ENCODE results near the gene NSUN2.
"Not testable (repeated sequence)": the region's sequence is repeated elsewhere in the genome, so short reads cannot be mapped to it uniquely, and the experiment has no call there.

NSUN2 gene

DNA sequence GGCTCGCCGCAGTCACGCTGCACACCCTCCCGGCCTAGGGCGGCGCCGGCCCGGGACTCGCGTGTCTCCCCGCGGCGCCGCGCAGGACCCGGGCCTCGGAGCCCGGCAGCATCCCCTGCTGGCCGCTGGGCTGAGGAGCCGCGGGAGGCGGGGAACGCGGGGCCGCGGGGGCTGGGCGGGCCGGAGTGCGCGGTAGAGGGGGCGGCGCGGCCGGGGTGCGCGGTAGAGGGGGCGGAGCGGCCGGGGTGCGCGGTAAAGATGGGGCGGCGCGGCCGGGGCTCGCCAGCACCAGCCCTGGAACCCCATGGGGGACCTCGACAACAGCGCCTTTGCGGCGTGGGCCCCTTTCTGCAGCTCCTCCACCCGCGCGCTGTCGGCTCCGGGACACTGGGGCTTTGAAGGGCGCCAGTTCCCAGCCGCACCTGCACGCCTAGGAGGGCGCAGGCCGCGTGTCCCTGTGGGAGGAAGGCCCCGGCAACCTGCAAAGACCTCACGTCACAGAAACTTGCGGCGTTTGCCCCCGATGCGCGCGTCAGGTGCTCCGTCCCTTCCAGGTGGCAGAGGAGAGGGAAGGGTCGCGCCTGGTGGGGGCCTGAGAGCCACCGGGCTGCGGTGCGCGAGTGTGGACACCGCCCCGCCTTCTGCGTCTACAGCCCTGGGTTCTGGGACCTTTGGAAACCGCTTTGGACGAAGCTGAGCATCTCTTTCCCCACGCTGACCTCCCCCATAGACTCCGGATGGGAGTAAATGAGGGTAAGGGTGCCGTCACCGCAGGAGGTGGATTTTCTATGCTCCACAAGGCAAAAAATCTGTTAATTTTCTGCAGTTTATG lies 49.6 kb downstream of the NSUN2 start:
- peak; percentile 95 for DNase-seq (ENCODE audit: low spot score)

DNA sequence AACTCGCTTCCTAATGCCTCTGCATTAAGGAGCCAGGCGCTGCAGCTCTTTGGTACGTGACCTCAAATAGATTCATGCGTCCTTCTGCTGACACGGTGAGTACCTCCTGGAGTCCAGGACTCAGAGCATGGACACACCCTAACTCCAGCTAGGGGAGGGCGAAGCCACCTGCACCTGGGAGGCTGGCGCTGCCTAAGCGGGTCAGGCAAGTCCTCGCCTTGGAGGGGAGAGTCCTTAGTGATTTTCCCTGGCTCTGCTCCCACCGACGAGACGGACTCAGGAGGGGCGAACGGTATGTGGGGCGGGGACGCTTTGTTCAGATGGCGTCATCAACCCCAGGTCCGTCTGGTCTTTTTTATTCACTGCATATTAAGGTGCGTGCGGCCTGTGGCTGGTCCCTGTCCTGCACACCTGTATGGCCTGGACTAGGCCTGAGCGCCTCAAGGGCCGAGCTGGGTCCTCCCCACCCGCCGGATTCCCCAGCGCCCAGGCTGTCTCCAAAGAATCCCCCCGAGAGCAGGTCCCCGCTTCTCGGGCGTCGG lies 50.3 kb downstream of the NSUN2 start:
- no peak for DNase-seq (ENCODE audit: low spot score)

DNA sequence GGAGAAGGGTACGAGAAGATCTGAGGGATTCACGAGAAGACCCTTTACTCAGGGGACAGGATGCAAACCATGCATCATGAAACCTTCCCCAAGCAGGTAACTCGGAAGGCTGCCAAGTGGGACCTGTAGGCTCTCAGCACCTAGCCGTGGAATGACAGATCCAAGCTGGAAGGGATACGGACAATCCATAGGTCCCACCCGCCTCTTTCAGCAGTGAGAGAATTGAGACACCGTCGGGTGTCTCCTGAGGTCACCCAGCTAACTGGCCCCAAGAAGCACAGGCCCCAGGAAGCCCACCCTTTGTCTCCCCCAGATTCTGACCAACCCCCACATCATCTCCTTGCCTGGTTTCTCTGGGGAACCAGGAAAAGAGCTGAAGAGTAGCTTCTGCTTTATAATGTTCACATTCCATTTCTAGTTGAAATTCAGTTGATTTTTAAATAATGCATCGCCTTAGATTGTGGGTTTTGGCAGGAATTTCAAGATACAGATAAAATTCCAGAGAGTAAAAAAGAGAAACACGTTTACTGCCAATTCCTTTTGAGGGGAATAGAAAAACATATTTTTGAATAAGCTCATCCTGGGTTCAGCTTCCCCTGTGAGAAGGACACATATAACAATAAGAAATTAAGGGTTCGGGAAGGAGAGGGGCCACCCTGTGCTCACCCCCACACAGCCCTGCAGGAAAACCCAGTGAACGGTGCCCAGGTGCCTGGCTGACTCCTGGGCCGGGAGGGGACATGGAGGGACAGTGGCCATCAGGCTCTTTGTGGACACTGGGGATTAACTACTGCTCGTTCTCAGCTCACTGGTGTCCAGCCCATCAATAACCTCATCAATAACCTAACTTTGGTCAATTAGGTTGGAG lies 51.1 kb downstream of the NSUN2 start:
- DNase-seq (ENCODE audit: low spot score) = no peak

DNA sequence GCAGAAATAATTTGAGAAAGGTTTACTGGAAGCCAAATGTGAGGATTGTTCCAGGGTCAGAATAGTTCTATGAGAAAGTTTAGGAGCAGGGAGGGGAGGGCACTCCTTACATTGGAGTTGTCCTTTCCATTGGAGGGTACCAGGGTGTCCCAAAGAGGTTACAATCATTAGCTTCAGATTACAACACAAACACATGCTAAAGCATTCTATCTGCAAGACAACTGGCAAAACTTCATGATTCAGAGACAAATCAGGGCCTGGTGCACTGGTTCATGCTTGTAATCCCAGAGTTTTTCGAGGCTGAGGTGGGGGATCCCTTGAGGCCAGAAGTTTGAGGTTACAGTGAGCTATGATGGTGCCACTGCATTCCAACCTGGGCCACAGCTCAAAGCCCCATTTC lies 51.8 kb downstream of the NSUN2 start:
- DNase-seq (ENCODE audit: low spot score) = no peak

DNA sequence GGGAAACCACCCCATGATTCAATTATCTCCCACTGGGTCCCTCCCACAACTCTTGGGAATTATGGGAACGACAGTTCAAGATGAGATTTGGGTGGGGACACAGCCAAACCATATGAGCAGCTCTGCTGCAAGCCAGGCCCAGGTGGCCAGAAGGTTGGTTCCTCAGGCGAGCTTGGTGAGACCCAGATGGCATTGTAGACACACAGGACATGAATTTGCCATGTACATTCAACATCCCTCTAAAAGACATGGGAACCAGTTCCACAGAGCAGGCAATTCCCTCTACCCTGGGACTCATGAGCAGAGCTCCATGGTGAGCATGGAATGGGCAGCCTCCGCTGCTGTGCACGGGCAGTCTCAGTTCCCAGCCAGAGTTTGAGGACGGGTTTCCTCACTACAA lies 53.3 kb downstream of the NSUN2 start:
- no peak for DNase-seq (ENCODE audit: low spot score)

DNA sequence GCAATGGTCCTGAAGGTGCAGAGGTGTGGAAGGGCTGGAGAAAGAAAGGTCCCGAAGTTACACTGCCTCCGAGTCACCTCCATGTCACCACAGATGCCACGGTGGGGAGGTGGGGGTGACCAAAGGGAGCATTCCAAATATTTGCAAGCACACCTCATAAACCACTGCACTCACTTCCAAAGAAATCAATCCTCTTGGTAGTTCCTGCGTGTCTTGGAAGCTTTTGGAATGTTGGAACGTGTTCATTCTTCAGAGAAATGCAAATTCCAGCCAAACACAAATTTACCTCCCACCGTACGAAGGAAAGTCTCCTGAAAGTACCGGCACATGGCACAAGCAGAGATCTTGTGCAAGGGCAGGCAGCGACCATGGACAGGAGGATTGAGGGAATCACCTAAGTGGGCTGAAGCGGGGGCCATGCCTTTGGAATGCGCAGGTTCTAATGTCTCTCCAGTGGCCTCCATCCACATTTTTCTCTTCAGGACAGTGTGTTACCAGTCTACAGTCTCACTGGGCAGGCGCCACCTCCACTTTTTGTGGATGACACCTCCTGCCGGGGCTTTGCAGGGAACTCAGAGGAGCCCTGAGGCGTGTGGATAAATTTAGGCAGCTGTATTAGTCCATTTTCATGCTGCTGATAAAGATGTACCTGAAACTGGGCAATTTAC lies 54.0 kb downstream of the NSUN2 start:
- DNase-seq (ENCODE audit: low spot score) = no peak

DNA sequence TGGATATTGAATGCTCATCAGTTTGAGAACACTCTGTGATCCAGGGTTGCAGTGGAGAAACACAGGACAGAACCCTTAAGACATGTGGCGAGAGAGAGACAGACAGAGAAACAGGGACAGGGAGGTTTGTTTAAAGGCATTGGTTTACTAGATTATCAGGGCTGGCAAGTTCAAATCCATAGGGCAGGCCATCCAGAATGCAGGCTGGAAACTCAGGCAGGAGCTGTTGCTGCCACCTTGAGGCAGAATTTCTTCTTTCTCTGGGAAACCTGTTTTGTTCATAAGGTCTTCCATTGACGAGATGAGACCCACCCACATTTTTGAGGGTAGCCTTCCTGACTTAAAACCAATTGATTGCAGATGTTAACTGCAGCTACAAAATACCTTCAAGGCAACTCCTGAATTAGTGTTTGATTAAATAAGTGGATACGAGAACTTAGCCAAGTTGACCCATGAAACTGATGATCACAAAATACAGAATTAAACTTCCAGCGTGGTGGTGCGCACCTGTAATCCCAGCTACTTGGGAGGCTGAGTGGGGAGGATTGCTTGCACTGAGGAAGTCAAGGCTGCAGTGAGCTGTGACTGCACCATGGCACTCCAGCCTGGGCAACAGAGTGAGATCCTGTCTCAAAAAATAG lies 55.9 kb downstream of the NSUN2 start:
- DNase-seq (ENCODE audit: low spot score) = peak; percentile 67

DNA sequence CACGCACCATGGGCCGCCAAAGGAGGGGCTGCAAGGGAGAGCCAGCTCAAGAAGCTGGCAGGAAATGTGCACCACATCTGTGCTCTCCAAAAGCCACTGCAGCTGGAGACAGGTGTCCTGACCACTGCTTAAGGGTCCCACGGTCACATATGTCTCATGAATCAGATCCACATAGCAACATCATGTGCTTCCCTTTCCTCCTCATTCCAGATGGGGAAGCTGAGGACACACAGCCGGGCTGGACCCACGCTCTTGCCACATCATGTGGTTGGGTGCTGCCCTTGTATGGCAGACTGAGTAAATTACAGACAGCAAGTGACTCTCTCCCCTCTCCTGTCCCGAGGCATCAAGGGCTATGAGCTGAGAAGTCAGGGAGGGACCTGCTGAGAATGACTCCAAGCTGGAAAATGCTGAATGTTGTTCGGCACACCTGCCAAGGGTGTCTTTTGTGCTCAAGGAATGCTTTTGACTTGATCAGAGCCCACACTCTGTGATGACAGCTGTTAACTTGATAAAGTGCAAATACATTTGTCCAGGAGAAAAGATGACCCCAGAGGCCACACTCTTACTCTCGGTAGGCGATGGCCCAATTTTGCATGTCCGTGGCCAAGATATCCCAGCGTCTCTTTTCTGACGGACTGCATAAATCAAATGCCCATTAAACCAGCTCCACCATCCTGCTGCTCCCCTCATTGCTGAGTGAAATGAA lies 58.2 kb downstream of the NSUN2 start:
- no peak for DNase-seq (ENCODE audit: low spot score)

DNA sequence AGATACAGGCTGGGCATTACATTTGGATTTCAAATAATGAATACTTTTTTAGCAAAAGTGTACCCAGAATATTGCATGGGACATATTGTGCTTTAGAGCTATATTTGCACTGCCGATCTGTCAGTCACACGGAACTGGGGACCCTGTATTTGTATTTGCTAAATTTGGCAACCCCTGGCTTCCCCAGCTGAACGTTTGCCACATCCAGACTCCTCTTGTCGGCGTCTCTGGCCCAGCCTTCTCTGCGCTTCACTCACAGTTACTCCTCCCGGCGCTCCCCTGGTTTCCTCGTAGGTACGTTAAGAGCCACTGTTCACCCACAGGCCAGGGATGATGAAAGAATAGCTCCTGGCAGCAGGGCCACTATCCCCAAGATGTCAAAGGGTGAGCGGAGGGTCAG lies 58.7 kb downstream of the NSUN2 start:
- DNase-seq (ENCODE audit: low spot score) = no peak

DNA sequence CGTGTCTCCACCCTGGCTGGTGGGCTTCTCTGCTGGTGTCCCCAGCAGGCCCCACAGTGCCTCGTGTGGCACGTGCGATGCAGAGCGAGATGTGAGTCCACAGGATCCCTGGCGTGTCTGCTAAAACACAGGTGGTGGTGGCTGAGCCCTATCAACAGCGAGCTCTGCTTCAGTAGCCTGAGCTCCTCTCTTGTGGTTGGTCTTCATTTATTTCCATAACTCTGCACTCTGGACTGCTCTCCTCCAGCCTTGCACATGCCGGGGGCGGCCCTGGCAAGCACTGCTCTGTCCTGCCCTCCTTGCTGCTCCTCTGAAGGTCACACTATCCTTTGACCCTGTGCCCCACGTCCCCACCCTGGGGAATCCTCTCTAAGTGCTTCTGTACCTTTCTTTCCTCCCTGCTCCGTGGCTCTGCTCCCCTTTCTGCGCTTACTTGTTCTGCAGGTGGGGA lies 59.2 kb downstream of the NSUN2 start:
- no peak for DNase-seq (ENCODE audit: low spot score)

DNA sequence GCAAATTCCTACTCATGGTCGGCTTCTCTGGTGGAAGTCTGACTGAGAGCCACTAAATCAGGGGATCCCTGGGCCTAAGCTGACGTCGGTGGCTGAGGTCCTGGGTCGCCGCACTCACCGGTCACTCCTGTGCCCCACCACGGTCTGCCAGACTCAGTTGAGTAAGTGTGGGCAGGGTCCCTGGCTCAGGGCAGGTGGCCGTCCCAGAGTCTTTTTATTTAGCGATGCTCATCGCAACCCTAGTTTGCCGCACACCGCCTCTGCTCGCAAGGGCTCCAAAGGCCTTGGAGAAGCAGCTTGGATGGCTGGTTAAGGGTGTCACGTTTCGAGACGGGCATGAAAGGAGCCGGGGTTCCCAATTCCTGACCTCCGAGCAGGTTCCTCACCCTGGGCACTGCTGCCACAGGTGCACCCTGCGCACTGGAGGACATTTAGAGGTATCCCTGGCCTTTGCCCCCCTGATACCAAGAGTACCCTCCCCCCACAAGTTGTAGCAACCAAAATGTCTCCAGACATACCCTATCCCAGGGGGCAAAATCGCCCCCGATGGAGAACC lies 59.9 kb downstream of the NSUN2 start:
- no peak for DNase-seq (ENCODE audit: low spot score)

DNA sequence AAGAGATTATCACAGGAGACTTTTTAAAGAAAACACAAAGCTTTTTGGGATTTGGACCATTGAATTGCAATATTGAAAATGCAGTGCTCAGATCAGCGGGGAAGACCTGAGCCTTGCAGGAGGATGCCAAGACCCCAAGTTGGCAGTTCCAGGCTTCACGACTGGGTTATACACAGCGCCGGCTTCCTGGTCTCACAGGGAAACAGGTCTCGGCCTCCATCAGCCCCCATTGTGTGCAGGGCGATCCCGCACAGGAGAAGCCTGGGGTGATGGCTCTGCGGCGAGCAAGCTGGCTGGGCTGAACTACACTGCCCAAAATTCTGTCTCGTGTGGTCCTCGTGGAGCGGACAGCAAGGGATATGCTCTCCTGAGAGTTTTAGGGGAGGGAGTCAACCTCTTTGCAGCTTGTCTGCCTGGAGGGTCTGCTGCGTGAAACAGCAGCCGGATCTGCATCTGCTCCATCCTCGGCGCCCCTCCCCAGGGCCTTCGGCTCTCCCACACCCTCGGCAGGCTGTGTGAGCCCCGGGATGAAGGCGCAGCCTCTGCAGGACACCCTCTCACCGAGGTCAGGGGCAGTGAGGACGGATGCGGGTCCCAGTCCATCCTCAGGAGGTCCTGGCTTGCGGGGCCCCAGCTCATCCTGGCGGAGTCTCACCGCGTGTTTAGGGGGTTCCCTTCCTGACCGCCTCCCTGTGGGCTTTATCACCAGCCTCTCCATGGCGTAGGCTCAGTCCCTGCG lies 60.6 kb downstream of the NSUN2 start:
- no peak for DNase-seq (ENCODE audit: low spot score)

DNA sequence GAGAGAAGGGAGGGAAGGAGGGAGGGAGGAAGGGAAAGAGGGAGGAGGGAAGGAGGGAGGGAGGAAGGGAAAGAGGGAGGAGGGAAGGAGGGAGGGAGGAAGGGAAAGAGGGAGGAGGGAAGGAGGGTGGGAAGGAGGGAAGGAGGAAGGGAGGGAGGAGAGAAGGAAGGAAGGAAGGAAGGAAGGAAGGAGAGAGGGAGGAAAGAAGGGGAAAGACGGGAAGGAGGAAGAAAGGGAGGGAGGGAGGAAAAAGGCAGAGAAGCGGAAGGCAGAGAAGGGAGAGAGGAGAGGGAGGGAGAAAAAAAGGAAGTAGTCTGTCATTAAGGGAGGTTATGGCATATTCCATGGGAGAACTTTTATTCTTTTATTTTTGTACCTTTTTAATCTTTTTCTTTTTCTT lies 61.2 kb downstream of the NSUN2 start:
- DNase-seq (ENCODE audit: low spot score) = not testable (repeated sequence)

DNA sequence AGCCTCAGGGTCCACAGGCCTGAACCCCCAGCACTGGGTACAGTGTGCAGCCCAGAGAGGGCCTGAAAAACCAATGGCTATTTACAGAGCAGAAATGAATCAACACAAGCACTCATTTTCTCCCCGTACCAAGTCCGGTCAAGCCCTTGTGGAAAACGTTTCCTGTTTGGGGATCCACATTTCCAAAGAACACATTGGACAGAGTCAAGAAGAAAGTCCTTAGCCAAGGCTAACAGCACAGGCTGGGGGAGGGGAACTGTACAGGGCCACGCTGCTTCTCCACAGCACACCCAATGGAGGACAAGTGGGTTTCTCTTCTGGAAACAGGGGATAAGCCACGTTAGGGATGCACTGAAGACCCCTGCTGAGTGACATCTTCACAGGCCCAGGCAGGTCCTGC lies 62.3 kb downstream of the NSUN2 start:
- no peak for DNase-seq (ENCODE audit: low spot score)

DNA sequence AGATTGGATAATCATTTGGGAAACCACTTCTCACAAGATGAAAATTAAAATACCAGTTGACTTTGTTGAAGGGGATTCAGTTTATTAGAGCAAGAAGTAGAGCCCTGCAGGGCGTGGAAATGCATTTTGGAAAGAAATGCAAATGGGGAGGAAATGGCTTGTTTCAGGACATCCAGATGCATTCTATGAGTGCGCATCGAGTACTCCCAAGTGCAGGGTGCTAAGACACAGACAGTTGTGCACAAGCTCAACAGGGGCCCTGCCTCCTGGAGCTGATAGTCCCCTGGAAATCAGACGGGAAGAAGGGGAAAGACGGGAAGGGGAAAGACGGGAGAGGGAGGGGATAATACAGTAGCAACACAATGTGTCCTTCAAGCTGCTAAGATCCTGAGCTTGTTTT lies 64.0 kb downstream of the NSUN2 start:
- no peak for DNase-seq (ENCODE audit: low spot score)

DNA sequence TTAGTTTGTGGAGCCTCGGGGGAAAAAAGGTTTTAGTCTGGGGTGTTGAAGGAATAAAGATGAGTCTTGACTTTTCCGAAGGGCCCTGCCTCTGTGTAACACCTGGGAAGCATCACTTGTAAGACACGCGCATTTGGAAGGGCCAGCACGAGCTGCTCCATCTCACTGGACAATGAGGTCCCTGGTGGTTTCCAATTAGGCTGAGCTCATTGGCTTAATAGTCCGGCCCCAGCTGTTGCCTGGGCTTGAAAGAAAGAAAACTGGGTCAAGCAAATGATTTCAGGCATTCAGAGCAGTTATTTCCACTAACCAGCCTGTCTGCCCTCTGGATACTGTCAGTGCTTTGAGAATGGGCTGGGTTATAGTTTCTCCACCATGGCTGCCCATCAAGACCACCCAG lies 64.5 kb downstream of the NSUN2 start:
- DNase-seq (ENCODE audit: low spot score) = peak; percentile 2

DNA sequence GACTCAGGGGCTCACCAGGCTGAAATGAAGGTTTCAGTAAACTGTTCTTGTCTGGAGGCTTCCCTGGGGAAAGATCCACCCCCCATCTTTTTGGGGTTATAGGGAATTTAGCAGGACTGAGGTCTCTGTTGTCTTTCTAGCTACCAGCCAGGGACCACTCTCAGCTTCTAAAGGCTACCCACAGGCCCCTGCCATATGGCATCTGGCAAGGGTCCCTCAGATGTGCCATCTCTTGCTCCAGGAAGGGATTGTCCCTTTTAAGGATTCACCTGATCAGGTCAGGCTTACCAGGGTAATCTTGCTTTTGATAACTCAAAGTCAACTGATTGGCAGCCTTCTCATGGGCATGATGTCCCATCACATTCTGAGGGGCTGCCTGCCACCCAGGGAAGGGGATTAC lies 65.0 kb downstream of the NSUN2 start:
- no peak for DNase-seq (ENCODE audit: low spot score)

DNA sequence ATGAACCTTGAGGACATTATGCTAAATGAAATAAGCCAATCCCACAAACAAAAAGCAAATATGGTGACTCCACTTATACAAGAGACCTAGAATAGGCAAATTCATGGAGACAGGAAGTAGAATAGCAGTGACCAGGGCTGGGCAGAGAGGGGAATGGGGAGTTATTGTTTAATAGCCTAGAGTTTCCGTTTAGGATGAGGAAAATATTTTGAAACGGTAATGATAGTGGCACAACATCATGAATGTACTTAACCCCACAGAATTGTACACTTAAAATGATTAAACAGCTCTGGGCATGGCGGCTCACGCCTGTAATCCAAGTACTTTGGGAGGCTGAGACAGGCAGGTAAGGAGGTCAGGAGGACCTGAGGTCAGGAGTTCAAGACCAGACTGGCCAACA lies 65.8 kb downstream of the NSUN2 start:
- no peak for DNase-seq (ENCODE audit: low spot score)

DNA sequence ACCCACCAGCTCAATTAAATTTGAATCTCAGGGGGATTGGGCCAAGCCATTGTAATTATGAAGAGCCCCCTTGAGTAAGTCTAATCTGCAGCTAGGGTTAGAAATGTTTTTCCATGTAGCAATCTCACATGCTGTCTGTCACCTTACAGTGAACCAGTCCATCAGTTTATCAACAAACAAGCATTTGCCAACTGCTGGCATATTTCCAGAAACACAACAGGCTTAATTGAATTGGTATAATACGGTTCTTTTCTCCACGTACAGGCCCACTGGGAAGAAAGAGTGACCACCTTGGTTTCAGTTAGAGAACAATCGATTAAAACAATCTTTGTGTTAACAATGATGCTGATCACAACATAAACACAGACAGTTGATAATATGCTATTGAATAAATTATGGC lies 67.4 kb downstream of the NSUN2 start:
- DNase-seq (ENCODE audit: low spot score) = no peak

Data from iPS-NIHi11 (cell line).